ENCODE data around the gene MASTL.

Gene MASTL

GRCh38 chr10:27203806-27204205 lies 48.7 kb downstream of the MASTL start:
- Histone ChIP-seq H3K9me3 (ENCODE audit: control insufficient read depth, low read length) (no peaks in the 10 kb centered on the region), H3K4me1 (ENCODE audit: control insufficient read depth, insufficient read depth, low read length, poor library complexity, severe bottlenecking) (no peaks in the 10 kb centered on the region), H3K4me3 (ENCODE audit: insufficient read depth, low read depth, low read length, poor library complexity, severe bottlenecking) (no peak overlapping the region), H3K27me3 (replicated peaks; ENCODE audit: control insufficient read depth, insufficient read depth, low read length, poor library complexity, severe bottlenecking) (no peaks in the 10 kb centered on the region), H3K36me3 (ENCODE audit: control insufficient read depth, insufficient read depth, low read length) (peaks cover 59% of the 10 kb centered on the region), H3K27ac (ENCODE audit: insufficient read depth, low read length, poor library complexity, severe bottlenecking) (no peak overlapping the region)
- DNase-seq = no peak

GRCh38 chr10:27207350-27207749 lies 52.2 kb downstream of the MASTL start:
- Histone ChIP-seq H3K4me1 (ENCODE audit: control insufficient read depth, insufficient read depth, low read length, poor library complexity, severe bottlenecking) (no peaks in the 10 kb centered on the region), H3K27ac (ENCODE audit: insufficient read depth, low read length, poor library complexity, severe bottlenecking) (no peak overlapping the region), H3K9me3 (ENCODE audit: control insufficient read depth, low read length) (no peaks in the 10 kb centered on the region), H3K36me3 (ENCODE audit: control insufficient read depth, insufficient read depth, low read length) (peaks cover 59% of the 10 kb centered on the region), H3K27me3 (replicated peaks; ENCODE audit: control insufficient read depth, insufficient read depth, low read length, poor library complexity, severe bottlenecking) (no peaks in the 10 kb centered on the region), H3K4me3 (ENCODE audit: insufficient read depth, low read depth, low read length, poor library complexity, severe bottlenecking) (no peak overlapping the region)
- no peak for DNase-seq

DNA sequence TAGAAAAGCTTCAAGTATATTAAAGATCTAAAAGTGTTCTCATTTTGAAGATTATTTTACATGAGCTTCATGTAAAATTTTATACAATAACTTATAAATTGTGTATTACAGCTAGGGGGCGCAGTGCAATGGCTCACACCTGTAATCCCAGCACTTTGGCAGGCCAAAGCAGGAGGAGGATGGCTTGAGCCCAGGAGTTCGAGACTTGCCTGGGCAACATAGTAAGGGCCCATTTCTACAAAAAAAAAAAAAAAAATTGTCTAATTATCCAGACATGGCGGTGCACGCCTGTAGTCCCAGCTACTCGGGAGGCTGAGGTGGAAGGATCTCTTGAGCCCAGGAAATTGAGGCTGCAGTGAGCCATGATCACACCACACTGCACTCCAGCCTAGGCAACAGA lies 68.8 kb downstream of the MASTL start:
- no peaks in the 10 kb centered on the region for H3K9me3 ChIP-seq (ENCODE audit: control insufficient read depth, low read length)
- DNase-seq = peak in 1 of 3 donors; percentile 36
- peaks cover 39% of the 10 kb centered on the region for H3K36me3 ChIP-seq (ENCODE audit: control insufficient read depth, insufficient read depth, low read length)
- no peaks in the 10 kb centered on the region for H3K4me1 ChIP-seq (ENCODE audit: control insufficient read depth, insufficient read depth, low read length, poor library complexity, severe bottlenecking)
- no peaks in the 10 kb centered on the region for H3K27me3 ChIP-seq (replicated peaks; ENCODE audit: control insufficient read depth, insufficient read depth, low read length, poor library complexity, severe bottlenecking)
- H3K27ac ChIP-seq (ENCODE audit: insufficient read depth, low read length, poor library complexity, severe bottlenecking) = no peak overlapping the region
- H3K4me3 ChIP-seq (ENCODE audit: insufficient read depth, low read depth, low read length, poor library complexity, severe bottlenecking) = no peak overlapping the region

DNA sequence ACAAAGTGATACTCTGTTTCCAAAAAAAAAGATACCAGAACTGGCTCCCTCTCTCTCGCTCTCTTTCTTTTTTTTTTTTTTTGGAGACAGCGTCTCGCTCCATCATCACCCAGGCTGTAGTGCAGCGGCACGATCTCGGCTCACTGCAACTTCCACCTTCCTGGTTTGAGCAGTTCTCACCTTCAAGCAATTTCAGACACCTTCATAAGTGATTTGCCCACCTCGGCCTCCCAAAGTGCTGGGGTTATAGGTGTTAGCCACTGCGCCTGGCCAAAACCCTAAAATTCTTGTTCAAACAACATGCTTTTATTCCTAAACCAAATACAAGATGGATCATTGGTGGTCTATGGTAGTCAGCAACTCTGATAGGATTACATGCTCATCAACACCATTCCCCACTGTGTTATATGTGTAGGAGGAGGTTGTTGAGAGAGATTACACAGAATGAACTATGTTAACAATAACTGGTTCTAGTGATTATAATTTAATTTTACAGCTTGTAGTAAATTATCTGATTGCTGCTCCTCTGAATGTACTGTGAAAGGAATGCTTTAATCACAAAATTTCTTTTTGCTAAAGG lies 69.9 kb downstream of the MASTL start:
- H3K9me3 ChIP-seq (ENCODE audit: control insufficient read depth, low read length) = no peaks in the 10 kb centered on the region
- H3K4me1 ChIP-seq (ENCODE audit: control insufficient read depth, insufficient read depth, low read length, poor library complexity, severe bottlenecking) = no peaks in the 10 kb centered on the region
- H3K27ac ChIP-seq (ENCODE audit: insufficient read depth, low read length, poor library complexity, severe bottlenecking) = no peak overlapping the region
- H3K36me3 ChIP-seq (ENCODE audit: control insufficient read depth, insufficient read depth, low read length) = peaks cover 32% of the 10 kb centered on the region
- no peak for DNase-seq
- H3K4me3 ChIP-seq (ENCODE audit: insufficient read depth, low read depth, low read length, poor library complexity, severe bottlenecking) = no peak overlapping the region
- H3K27me3 ChIP-seq (replicated peaks; ENCODE audit: control insufficient read depth, insufficient read depth, low read length, poor library complexity, severe bottlenecking) = no peaks in the 10 kb centered on the region

- Histone ChIP-seq H3K27ac (ENCODE audit: insufficient read depth, low read length, poor library complexity, severe bottlenecking) (no peak overlapping the region), H3K36me3 (ENCODE audit: control insufficient read depth, insufficient read depth, low read length) (peaks cover 29% of the 10 kb centered on the region), H3K4me1 (ENCODE audit: control insufficient read depth, insufficient read depth, low read length, poor library complexity, severe bottlenecking) (no peaks in the 10 kb centered on the region), H3K27me3 (replicated peaks; ENCODE audit: control insufficient read depth, insufficient read depth, low read length, poor library complexity, severe bottlenecking) (no peaks in the 10 kb centered on the region), H3K9me3 (ENCODE audit: control insufficient read depth, low read length) (no peaks in the 10 kb centered on the region), H3K4me3 (ENCODE audit: insufficient read depth, low read depth, low read length, poor library complexity, severe bottlenecking) (no peak overlapping the region)
- DNase-seq = no peak
Observed at GRCh38 chr10:27225642-27226257, 70.6 kb downstream of the MASTL start.

- no peak overlapping the region for H3K4me3 ChIP-seq (ENCODE audit: insufficient read depth, low read depth, low read length, poor library complexity, severe bottlenecking)
- H3K27me3 ChIP-seq (replicated peaks; ENCODE audit: control insufficient read depth, insufficient read depth, low read length, poor library complexity, severe bottlenecking) = no peaks in the 10 kb centered on the region
- no peaks in the 10 kb centered on the region for H3K4me1 ChIP-seq (ENCODE audit: control insufficient read depth, insufficient read depth, low read length, poor library complexity, severe bottlenecking)
- H3K36me3 ChIP-seq (ENCODE audit: control insufficient read depth, insufficient read depth, low read length) = peaks cover 9% of the 10 kb centered on the region
- H3K27ac ChIP-seq (ENCODE audit: insufficient read depth, low read length, poor library complexity, severe bottlenecking) = no peak overlapping the region
- no peak for DNase-seq
- H3K9me3 ChIP-seq (ENCODE audit: control insufficient read depth, low read length) = no peaks in the 10 kb centered on the region
Observed at GRCh38 chr10:27230022-27230421, 74.9 kb downstream of the MASTL start.

- H3K27me3 ChIP-seq (replicated peaks; ENCODE audit: control insufficient read depth, insufficient read depth, low read length, poor library complexity, severe bottlenecking) = no peaks in the 10 kb centered on the region
- no peak for DNase-seq
- H3K4me1 ChIP-seq (ENCODE audit: control insufficient read depth, insufficient read depth, low read length, poor library complexity, severe bottlenecking) = no peaks in the 10 kb centered on the region
- no peak overlapping the region for H3K27ac ChIP-seq (ENCODE audit: insufficient read depth, low read length, poor library complexity, severe bottlenecking)
- H3K36me3 ChIP-seq (ENCODE audit: control insufficient read depth, insufficient read depth, low read length) = peaks cover 4% of the 10 kb centered on the region
- H3K9me3 ChIP-seq (ENCODE audit: control insufficient read depth, low read length) = no peaks in the 10 kb centered on the region
- no peak overlapping the region for H3K4me3 ChIP-seq (ENCODE audit: insufficient read depth, low read depth, low read length, poor library complexity, severe bottlenecking)
Observed at GRCh38 chr10:27235706-27236105, 80.6 kb downstream of the MASTL start.

Data from effector memory CD4-positive, alpha-beta T cell (primary cell).